HepG2 (cell line): ENCODE data around the gene VPREB3. TPM values are rescaled to one million over a fixed set of nuclear protein-coding genes. Genes with fewer than 3 reads are reported as not detected.

Source experiments
- CTCF ChIP-seq: sonication (generic); formaldehyde crosslinking; IDR thresholded peaks from 2 replicates; pipeline ENCODE4 v1.5.0; 2020; ENCODE audit warnings: mild to moderate bottlenecking, missing genetic modification reagents, moderate library complexity
- KDM2A ChIP-seq: sonication (generic); formaldehyde crosslinking; IDR thresholded peaks from 2 replicates; pipeline ENCODE4 v1.4.0; 2020; ENCODE audit warnings: low read depth, missing genetic modification reagents, borderline replicate concordance
- MTA1 ChIP-seq: sonication (generic); formaldehyde crosslinking; IDR thresholded peaks from 2 replicates; pipeline ENCODE4 v1.4.0; 2020; ENCODE audit warnings: missing genetic modification reagents, mild to moderate bottlenecking, borderline replicate concordance
- MYC ChIP-seq: sonication (generic); formaldehyde crosslinking; IDR thresholded peaks from 2 replicates; pipeline ENCODE4 v1.9.0; 2021; ENCODE audit warnings: missing genetic modification reagents, borderline replicate concordance
- NCOA1 ChIP-seq: sonication (generic); formaldehyde crosslinking; IDR thresholded peaks from 2 replicates; pipeline ENCODE4 v1.9.0; 2021; ENCODE audit warnings: missing genetic modification reagents
- RBM39 ChIP-seq: fragments of 200-400 bp; formaldehyde crosslinking; IDR thresholded peaks from one replicate; pipeline ENCODE4 v1.6.1; 2018; ENCODE audit warnings: antibody characterized with exemption, mild to moderate bottlenecking, low read depth, low read length; ENCODE audit not compliant: poor library complexity, severe bottlenecking
- SRSF4 ChIP-seq: fragments of 200-400 bp; formaldehyde crosslinking; IDR thresholded peaks from one replicate; pipeline ENCODE4 v1.6.1; 2018; ENCODE audit warnings: mild to moderate bottlenecking, low read depth, low read length, moderate library complexity; ENCODE audit not compliant: poor library complexity, severe bottlenecking
- ZBTB37 ChIP-seq: sonication (generic); formaldehyde crosslinking; IDR thresholded peaks from 2 replicates; pipeline ENCODE4 v1.4.0; 2020; ENCODE audit warnings: mild to moderate bottlenecking, missing genetic modification reagents
- ZFP1 ChIP-seq: IDR thresholded peaks from 2 replicates; pipeline ENCODE4 v1.6.1; 2016
- ZMAT5 ChIP-seq: sonication (generic); formaldehyde crosslinking; IDR thresholded peaks from 2 replicates; pipeline ENCODE4 v1.5.0; 2020; ENCODE audit warnings: mild to moderate bottlenecking, low read depth, missing genetic modification reagents, borderline replicate concordance
- ZNF317 ChIP-seq: sonication (generic); formaldehyde crosslinking; IDR thresholded peaks from 2 replicates; pipeline ENCODE4 v1.5.0; 2020; ENCODE audit warnings: mild to moderate bottlenecking, missing genetic modification reagents
- ZNF34 ChIP-seq: sonication (generic); formaldehyde crosslinking; IDR thresholded peaks from 2 replicates; pipeline ENCODE4 v1.4.0; 2020; ENCODE audit warnings: mild to moderate bottlenecking, missing genetic modification reagents, borderline replicate concordance
- ZNF468 ChIP-seq: sonication (generic); formaldehyde crosslinking; IDR thresholded peaks from 2 replicates; pipeline ENCODE4 v1.8.0; 2022; ENCODE audit warnings: mild to moderate bottlenecking, moderate library complexity, missing genetic modification reagents
- ZNF563 ChIP-seq: sonication (generic); formaldehyde crosslinking; IDR thresholded peaks from 2 replicates; pipeline ENCODE4 v1.8.0; 2022; ENCODE audit warnings: mild to moderate bottlenecking, moderate library complexity, missing genetic modification reagents
- ZSCAN31 ChIP-seq: sonication (generic); formaldehyde crosslinking; IDR thresholded peaks from 2 replicates; pipeline ENCODE4 v1.5.0; 2020; ENCODE audit warnings: low read depth, mild to moderate bottlenecking, missing genetic modification reagents
- polyA plus RNA-seq, 8 experiments: library from polyadenylated mRNA; depleted of rRNA in 3 of 8; stranded (reverse) in 7 of 8; unstranded in 1 of 8; fragments of >200 nt; fragmentation: Illumina TruSeq in 4 of 8; extraction: Trizol in 4 of 8; gene quantifications; 2 replicates each; pipeline versions ENCODE4 v1.2.1 to v1.2.3, GENCODE V29; 2011 to 2016; ENCODE audit warnings: low read depth in 4 of 8, missing spikeins in 1 of 8, mixed read lengths in 1 of 8; ENCODE audit not compliant: insufficient read depth in 1 of 8
- total RNA-seq, 5 experiments: library from RNA; depleted of rRNA; stranded (reverse); fragments of >200 nt; fragmentation: Illumina TruSeq; extraction: Trizol; gene quantifications; 2 replicates each; pipeline ENCODE4 v1.2.3, GENCODE V29; 2016; ENCODE audit warnings: low read depth in 1 of 5
- TF ChIP-seq, protein P1 (sequence below): sonication (generic); formaldehyde crosslinking; IDR thresholded peaks from 2 replicates; pipeline ENCODE4 v1.5.0; 2020; ENCODE audit warnings: mild to moderate bottlenecking, missing genetic modification reagents, borderline replicate concordance
- TF ChIP-seq, protein P2 (sequence below): sonication (generic); formaldehyde crosslinking; IDR thresholded peaks from 2 replicates; pipeline ENCODE4 v1.4.0; 2020; ENCODE audit warnings: missing genetic modification reagents, low read depth, mild to moderate bottlenecking, borderline replicate concordance

Gene VPREB3
- total and polyA plus RNA-seq, 2 of the 13 experiments (the other 11 are each of a cell fraction or from before 2014, with no cell fraction given) = 0.22 TPM; not detected in 1

DNA sequence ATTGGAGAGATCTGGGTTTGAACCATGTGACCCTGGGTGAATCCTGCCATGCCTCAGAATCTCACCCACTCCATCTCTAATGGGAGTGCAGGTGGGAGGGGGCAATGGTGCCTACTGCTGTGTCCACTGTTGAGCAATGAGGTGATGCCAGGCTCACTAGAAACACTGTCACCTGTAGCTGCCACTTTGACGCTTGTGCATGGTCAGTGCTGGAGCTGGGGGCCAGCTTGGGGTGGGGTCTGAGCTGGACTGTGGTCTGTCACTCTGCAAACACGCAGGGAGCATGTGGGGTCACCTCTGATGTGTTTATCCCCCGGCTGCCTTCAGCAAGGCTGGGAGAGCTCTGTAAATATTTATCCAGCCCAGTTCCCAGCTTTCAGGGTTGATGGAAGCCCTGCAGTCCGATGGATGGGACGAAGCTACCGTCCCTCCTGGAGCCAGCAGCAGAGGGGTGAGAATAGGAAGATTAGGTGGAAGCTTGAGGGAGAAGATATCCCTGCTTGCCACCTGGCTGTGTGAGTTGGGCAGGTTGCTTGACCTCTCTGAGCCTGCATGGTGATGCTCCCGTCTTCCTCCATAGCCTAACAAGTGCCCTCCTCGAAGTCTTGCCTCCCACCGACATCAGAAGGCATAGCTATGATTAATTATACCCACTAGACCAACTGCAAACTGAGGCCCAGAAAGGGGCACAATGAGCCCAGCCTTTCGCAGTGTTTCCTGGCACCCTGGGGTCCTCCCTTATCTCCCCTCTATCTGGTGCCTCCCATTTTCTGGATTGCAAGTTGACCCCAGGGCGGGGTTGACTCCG is 20.1 kb upstream of the VPREB3 start (continued):
- TF ChIP-seq, protein P1, sequence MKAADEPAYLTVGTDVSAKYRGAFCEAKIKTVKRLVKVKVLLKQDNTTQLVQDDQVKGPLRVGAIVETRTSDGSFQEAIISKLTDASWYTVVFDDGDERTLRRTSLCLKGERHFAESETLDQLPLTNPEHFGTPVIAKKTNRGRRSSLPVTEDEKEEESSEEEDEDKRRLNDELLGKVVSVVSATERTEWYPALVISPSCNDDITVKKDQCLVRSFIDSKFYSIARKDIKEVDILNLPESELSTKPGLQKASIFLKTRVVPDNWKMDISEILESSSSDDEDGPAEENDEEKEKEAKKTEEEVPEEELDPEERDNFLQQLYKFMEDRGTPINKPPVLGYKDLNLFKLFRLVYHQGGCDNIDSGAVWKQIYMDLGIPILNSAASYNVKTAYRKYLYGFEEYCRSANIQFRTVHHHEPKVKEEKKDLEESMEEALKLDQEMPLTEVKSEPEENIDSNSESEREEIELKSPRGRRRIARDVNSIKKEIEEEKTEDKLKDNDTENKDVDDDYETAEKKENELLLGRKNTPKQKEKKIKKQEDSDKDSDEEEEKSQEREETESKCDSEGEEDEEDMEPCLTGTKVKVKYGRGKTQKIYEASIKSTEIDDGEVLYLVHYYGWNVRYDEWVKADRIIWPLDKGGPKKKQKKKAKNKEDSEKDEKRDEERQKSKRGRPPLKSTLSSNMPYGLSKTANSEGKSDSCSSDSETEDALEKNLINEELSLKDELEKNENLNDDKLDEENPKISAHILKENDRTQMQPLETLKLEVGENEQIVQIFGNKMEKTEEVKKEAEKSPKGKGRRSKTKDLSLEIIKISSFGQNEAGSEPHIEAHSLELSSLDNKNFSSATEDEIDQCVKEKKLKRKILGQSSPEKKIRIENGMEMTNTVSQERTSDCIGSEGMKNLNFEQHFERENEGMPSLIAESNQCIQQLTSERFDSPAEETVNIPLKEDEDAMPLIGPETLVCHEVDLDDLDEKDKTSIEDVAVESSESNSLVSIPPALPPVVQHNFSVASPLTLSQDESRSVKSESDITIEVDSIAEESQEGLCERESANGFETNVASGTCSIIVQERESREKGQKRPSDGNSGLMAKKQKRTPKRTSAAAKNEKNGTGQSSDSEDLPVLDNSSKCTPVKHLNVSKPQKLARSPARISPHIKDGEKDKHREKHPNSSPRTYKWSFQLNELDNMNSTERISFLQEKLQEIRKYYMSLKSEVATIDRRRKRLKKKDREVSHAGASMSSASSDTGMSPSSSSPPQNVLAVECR = peak; percentile 85
- TF ChIP-seq ZBTB37 (CRISPR knock-in tag) (no peak), ZSCAN31 (CRISPR knock-in tag) (no peak), ZNF468 (no peak), ZNF317 (CRISPR knock-in tag) (no peak), ZNF563 (CRISPR knock-in tag) (no peak), CTCF (CRISPR knock-in tag) (peak; percentile 22; the same call in 1 of the 2 replicates), NCOA1 (CRISPR knock-in tag) (peak; percentile 80; the same call in 1 of the 2 replicates), KDM2A (CRISPR knock-in tag) (0 out of 2 replicates have a peak, but pooled peaks have one; percentile 15), ZFP1 (peak; percentile 69; the same call in 1 of the 2 replicates), MTA1 (CRISPR knock-in tag) (peak; percentile 94; the same call in 1 of the 2 replicates), ZMAT5 (CRISPR knock-in tag) (no peak), ZNF34 (CRISPR knock-in tag) (no peak), SRSF4 (no peak), MYC (CRISPR knock-in tag) (peak; percentile 27; the same call in 1 of the 2 replicates), RBM39 (no peak)
- TF ChIP-seq, protein P2, sequence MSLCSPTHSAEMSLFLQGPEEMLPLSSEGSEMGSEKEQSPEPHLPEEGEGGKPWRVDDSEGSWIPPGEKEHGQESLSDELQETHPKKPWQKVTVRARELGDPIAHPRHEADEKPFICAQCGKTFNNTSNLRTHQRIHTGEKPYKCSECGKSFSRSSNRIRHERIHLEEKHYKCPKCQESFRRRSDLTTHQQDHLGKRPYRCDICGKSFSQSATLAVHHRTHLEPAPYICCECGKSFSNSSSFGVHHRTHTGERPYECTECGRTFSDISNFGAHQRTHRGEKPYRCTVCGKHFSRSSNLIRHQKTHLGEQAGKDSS (CRISPR knock-in tag) = no peak
